ENCODE data around the gene VIPR1. TPM values are rescaled to one million over a fixed set of nuclear protein-coding genes. Genes with fewer than 3 reads are reported as not detected.

Gene VIPR1
- total and polyA plus RNA-seq, 4 donors: 3.2 to 14.0 (median 9.6) TPM

DNA sequence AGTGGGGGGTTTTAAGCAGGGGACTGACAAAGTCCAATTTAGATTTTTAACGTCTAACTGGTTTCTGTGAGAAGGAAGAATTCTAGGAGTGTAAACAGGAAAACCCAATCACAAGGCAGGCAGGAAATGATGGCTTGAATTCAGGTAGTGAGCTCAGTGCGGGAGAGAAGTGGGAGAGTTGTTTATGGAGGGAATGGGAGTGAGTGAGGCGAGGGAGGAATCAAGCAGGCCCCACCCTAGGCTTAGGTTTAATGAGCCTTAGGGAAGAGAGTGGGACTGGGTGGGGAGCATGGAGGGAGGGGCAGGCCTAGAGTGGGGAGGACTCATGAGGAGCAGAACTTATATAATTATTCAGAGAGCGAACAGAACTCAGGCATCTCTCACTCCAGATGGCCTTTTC lies 17.9 kb downstream of the VIPR1 start:
- 61% methylated on average over 4 of the region's 4 CpGs for WGBS, 2 donors
- DNase-seq: no peak
- H3K4me3 ChIP-seq (ENCODE audit: low read length in 2 of 2): no peak overlapping the region
- H3K27ac ChIP-seq (ENCODE audit: low read depth in 1 of 2, low read length in 2 of 2): no peak overlapping the region
- H3K27me3 ChIP-seq (ENCODE audit: control insufficient read depth in 1 of 2, insufficient read depth in 2 of 2, low read length in 1 of 2): no peaks in the 10 kb centered on the region
- ATAC-seq (ENCODE audit: low FRiP score): no peak
- peaks cover 0 to 5% of the 10 kb centered on the region in 2 donors for H3K4me1 ChIP-seq (ENCODE audit: control insufficient read depth in 1 of 2, insufficient read depth in 2 of 2, low read length in 2 of 2)
- intact Hi-C loops (cut with DNase I): no loop called here
- H3K36me3 ChIP-seq (ENCODE audit: control insufficient read depth in 1 of 2, insufficient read depth in 2 of 2, low read length in 1 of 2): no peaks in the 10 kb centered on the region
- no peaks in the 10 kb centered on the region for H3K9me3 ChIP-seq (ENCODE audit: control insufficient read depth, low read length)

DNA sequence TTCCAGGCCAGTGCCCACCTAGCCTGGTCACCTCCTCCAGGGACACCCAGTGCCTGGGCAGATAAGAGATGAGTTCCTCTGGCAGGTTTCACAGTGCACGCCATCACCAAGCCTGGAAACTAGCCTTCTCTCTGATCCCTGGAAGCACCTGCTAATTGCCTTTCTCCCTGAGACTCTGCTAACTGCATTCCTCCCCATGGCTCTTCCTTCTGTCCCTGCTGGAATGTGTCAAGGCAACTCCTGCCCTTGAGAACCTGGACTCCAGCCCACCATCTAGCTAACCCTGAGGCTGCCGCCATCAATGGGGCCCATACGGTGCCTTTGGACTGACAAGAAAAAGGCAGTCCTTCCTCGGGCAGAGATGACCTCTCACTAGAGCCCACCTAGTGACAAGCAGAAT lies 18.5 kb downstream of the VIPR1 start:
- Histone ChIP-seq H3K36me3 (ENCODE audit: control insufficient read depth in 1 of 2, insufficient read depth in 2 of 2, low read length in 1 of 2) (no peaks in the 10 kb centered on the region), H3K27ac (ENCODE audit: low read depth in 1 of 2, low read length in 2 of 2) (no peak overlapping the region), H3K9me3 (ENCODE audit: control insufficient read depth, low read length) (no peaks in the 10 kb centered on the region), H3K27me3 (ENCODE audit: control insufficient read depth in 1 of 2, insufficient read depth in 2 of 2, low read length in 1 of 2) (no peaks in the 10 kb centered on the region), H3K4me1 (ENCODE audit: control insufficient read depth in 1 of 2, insufficient read depth in 2 of 2, low read length in 2 of 2) (peaks cover 0 to 5% of the 10 kb centered on the region in 2 donors), H3K4me3 (ENCODE audit: low read length in 2 of 2) (no peak overlapping the region)
- DNase-seq (no peak), ATAC-seq (ENCODE audit: low FRiP score) (no peak)
- intact Hi-C loops (cut with DNase I): no loop called here
- 95% methylated on average over 4 of the region's 4 CpGs for WGBS, 2 donors

DNA sequence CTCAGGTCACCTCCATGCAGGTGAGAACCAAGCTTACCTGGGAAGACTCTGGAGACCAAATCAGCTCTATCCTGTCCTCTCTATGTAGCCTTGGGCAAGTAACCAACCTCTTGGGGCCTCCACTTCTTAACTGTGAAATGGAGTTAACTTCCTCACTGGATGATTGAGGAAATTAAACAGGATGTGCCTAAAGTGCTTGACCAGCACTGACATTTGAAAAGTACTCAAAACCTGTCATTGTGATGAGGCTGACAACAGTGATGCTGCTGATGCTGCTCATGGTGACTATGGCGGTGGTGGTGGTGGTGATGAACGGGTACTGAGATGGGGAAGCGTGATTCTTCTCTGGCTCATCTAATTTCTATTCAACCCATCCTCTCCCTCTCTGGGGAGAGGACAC lies 22.3 kb downstream of the VIPR1 start:
- DNase-seq: no peak
- Histone ChIP-seq H3K27me3 (ENCODE audit: control insufficient read depth in 1 of 2, insufficient read depth in 2 of 2, low read length in 1 of 2) (no peaks in the 10 kb centered on the region), H3K27ac (ENCODE audit: low read depth in 1 of 2, low read length in 2 of 2) (no peak overlapping the region), H3K36me3 (ENCODE audit: control insufficient read depth in 1 of 2, insufficient read depth in 2 of 2, low read length in 1 of 2) (no peaks in the 10 kb centered on the region), H3K4me3 (ENCODE audit: low read length in 2 of 2) (no peak overlapping the region), H3K9me3 (ENCODE audit: control insufficient read depth, low read length) (no peaks in the 10 kb centered on the region), H3K4me1 (ENCODE audit: control insufficient read depth in 1 of 2, insufficient read depth in 2 of 2, low read length in 2 of 2) (no peaks in the 10 kb centered on the region)
- intact Hi-C loops (cut with DNase I): no loop called here
- ATAC-seq (ENCODE audit: low FRiP score): no peak
- WGBS, 2 donors: 96% methylated on average over 3 of the region's 3 CpGs

GRCh38 chr3:42525212-42525611 lies 22.8 kb downstream of the VIPR1 start:
- intact Hi-C loops (cut with DNase I): no loop called here
- Histone ChIP-seq H3K4me1 (ENCODE audit: control insufficient read depth in 1 of 2, insufficient read depth in 2 of 2, low read length in 2 of 2) (no peaks in the 10 kb centered on the region), H3K4me3 (ENCODE audit: low read length in 2 of 2) (no peak overlapping the region), H3K27me3 (ENCODE audit: control insufficient read depth in 1 of 2, insufficient read depth in 2 of 2, low read length in 1 of 2) (no peaks in the 10 kb centered on the region), H3K9me3 (ENCODE audit: control insufficient read depth, low read length) (no peaks in the 10 kb centered on the region), H3K36me3 (ENCODE audit: control insufficient read depth in 1 of 2, insufficient read depth in 2 of 2, low read length in 1 of 2) (no peaks in the 10 kb centered on the region), H3K27ac (ENCODE audit: low read depth in 1 of 2, low read length in 2 of 2) (no peak overlapping the region)
- 90 to 93% methylated on average over 4 of the region's 4 CpGs for WGBS, 2 donors
- ATAC-seq (ENCODE audit: low FRiP score): no peak
- no peak for DNase-seq

DNA sequence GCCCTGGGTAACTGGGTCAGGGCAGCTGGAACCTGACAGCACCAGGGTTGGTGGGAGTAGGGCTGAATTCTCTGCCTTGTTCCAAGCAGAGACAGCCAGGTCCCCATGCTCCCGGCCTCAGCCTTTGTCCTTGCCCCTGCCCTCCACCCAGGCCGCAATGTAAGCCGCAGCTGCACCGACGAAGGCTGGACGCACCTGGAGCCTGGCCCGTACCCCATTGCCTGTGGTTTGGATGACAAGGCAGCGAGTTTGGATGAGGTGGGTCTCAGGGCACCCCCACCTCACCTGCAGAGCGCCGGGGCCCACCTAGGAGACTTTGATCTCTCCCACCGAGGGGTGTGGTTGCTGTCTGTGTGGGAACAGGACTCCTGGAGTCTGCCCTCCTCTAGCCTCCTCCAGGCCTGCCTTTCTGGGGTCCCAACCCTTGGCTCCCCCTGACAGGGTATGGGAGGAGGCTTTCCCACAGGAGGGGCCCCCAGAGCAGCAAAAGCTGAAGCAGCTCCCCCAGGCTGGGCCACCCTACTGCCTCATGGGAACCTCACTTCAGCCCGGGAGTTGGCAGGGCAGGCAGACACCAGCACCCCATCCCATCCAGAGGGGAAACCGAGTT lies 23.4 kb downstream of the VIPR1 start:
- H3K9me3 ChIP-seq (ENCODE audit: control insufficient read depth, low read length): no peaks in the 10 kb centered on the region
- no peaks in the 10 kb centered on the region for H3K36me3 ChIP-seq (ENCODE audit: control insufficient read depth in 1 of 2, insufficient read depth in 2 of 2, low read length in 1 of 2)
- ATAC-seq (ENCODE audit: low FRiP score): no peak
- H3K4me1 ChIP-seq (ENCODE audit: control insufficient read depth in 1 of 2, insufficient read depth in 2 of 2, low read length in 2 of 2): no peaks in the 10 kb centered on the region
- H3K27me3 ChIP-seq (ENCODE audit: control insufficient read depth in 1 of 2, insufficient read depth in 2 of 2, low read length in 1 of 2): no peaks in the 10 kb centered on the region
- H3K4me3 ChIP-seq (ENCODE audit: low read length in 2 of 2): no peak overlapping the region
- 93 to 94% methylated on average over 13 of the region's 13 CpGs for WGBS, 2 donors
- DNase-seq: no peak
- no peak overlapping the region for H3K27ac ChIP-seq (ENCODE audit: low read depth in 1 of 2, low read length in 2 of 2)
- intact Hi-C loops (cut with DNase I): no loop called here

DNA sequence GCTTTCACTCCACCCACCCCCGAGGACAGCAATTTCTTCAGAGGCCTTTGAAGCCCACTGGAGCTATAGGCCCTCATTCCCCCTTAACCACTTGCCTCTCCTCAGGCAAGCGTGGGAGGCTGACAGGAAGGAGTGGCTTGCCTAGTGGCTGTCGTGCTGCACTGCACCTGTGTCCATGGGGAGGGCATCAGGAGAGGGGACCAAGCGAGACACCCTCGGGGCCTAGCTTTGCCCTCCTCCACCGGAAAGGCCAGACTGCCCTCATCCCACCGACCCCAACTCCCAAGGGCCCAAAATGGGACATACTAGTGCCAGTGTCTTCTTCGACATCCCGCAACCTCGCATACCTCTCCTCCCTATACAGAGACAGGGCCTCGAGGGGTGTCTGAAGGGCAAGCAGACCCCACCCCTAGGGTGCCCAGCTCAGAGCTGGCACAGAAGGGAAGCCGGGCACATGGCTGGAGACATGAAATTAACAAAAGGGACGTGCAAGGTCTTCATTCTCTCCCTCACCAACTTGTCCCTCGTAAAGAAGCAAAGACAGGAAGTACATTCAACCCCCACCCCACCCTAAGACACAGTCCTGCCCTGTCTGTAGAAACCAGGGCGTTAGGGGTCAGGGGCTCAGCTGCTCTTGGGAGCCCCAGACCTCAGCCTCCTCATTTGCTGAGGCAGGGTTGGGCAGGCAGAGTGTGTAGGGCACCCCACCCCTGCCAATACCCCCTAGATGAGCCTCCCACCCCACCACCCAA lies 24.3 kb downstream of the VIPR1 start:
- no peak overlapping the region for H3K27ac ChIP-seq (ENCODE audit: low read depth in 1 of 2, low read length in 2 of 2)
- no peaks in the 10 kb centered on the region for H3K27me3 ChIP-seq (ENCODE audit: control insufficient read depth in 1 of 2, insufficient read depth in 2 of 2, low read length in 1 of 2)
- intact Hi-C loops (cut with DNase I): no loop called here
- WGBS, 2 donors: 89 to 90% methylated on average over 14 to 15 of the region's 15 CpGs
- H3K9me3 ChIP-seq (ENCODE audit: control insufficient read depth, low read length): no peaks in the 10 kb centered on the region
- H3K4me3 ChIP-seq (ENCODE audit: low read length in 2 of 2): no peak overlapping the region
- ATAC-seq (ENCODE audit: low FRiP score) (no peak), DNase-seq (no peak)
- no peaks in the 10 kb centered on the region for H3K4me1 ChIP-seq (ENCODE audit: control insufficient read depth in 1 of 2, insufficient read depth in 2 of 2, low read length in 2 of 2)
- no peaks in the 10 kb centered on the region for H3K36me3 ChIP-seq (ENCODE audit: control insufficient read depth in 1 of 2, insufficient read depth in 2 of 2, low read length in 1 of 2)

GRCh38 chr3:42527368-42527917 lies 25.0 kb downstream of the VIPR1 start:
- Histone ChIP-seq H3K27ac (ENCODE audit: low read depth in 1 of 2, low read length in 2 of 2) (no peak overlapping the region), H3K4me3 (ENCODE audit: low read length in 2 of 2) (no peak overlapping the region), H3K4me1 (ENCODE audit: control insufficient read depth in 1 of 2, insufficient read depth in 2 of 2, low read length in 2 of 2) (no peaks in the 10 kb centered on the region), H3K27me3 (ENCODE audit: control insufficient read depth in 1 of 2, insufficient read depth in 2 of 2, low read length in 1 of 2) (no peaks in the 10 kb centered on the region), H3K9me3 (ENCODE audit: control insufficient read depth, low read length) (no peaks in the 10 kb centered on the region), H3K36me3 (ENCODE audit: control insufficient read depth in 1 of 2, insufficient read depth in 2 of 2, low read length in 1 of 2) (no peaks in the 10 kb centered on the region)
- DNase-seq: no peak
- intact Hi-C loops (cut with DNase I): no loop called here
- 91 to 93% methylated on average over 11 of the region's 11 CpGs for WGBS, 2 donors
- ATAC-seq (ENCODE audit: low FRiP score): no peak

DNA sequence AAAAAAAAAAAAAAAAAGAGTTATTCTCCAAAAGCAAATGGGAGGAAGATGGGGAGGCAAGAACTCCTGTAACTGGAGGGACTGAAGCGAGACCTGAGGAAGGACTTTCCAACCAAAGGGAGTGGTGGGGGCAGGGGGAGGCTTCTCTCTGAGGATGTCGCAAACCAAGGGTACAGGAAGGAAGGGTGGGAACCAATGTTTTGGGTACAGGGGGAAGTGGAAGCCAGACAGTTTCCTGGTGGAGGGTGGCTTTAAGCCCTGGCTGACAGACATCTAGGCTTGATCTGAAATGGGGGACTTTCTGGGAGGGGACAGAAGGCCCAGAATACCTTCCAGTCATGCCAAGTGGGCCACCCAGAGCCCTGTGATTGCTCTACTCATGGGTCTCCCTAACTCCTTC lies 27.0 kb downstream of the VIPR1 start:
- no peak overlapping the region for H3K4me3 ChIP-seq (ENCODE audit: low read length in 2 of 2)
- ATAC-seq (ENCODE audit: low FRiP score) (no peak), DNase-seq (peak in 1 of 2 donors; percentile 16)
- no peak overlapping the region for H3K27ac ChIP-seq (ENCODE audit: low read depth in 1 of 2, low read length in 2 of 2)
- no peaks in the 10 kb centered on the region for H3K9me3 ChIP-seq (ENCODE audit: control insufficient read depth, low read length)
- H3K4me1 ChIP-seq (ENCODE audit: control insufficient read depth in 1 of 2, insufficient read depth in 2 of 2, low read length in 2 of 2): no peaks in the 10 kb centered on the region
- H3K27me3 ChIP-seq (ENCODE audit: control insufficient read depth in 1 of 2, insufficient read depth in 2 of 2, low read length in 1 of 2): no peaks in the 10 kb centered on the region
- intact Hi-C loops (cut with DNase I): no loop called here
- 95 to 96% methylated on average over 2 of the region's 2 CpGs for WGBS, 2 donors
- no peaks in the 10 kb centered on the region for H3K36me3 ChIP-seq (ENCODE audit: control insufficient read depth in 1 of 2, insufficient read depth in 2 of 2, low read length in 1 of 2)

- Histone ChIP-seq H3K27ac (ENCODE audit: low read depth in 1 of 2, low read length in 2 of 2) (no peak overlapping the region), H3K4me1 (ENCODE audit: control insufficient read depth in 1 of 2, insufficient read depth in 2 of 2, low read length in 2 of 2) (no peaks in the 10 kb centered on the region), H3K9me3 (ENCODE audit: control insufficient read depth, low read length) (no peaks in the 10 kb centered on the region), H3K36me3 (ENCODE audit: control insufficient read depth in 1 of 2, insufficient read depth in 2 of 2, low read length in 1 of 2) (no peaks in the 10 kb centered on the region), H3K4me3 (ENCODE audit: low read length in 2 of 2) (no peak overlapping the region), H3K27me3 (ENCODE audit: control insufficient read depth in 1 of 2, insufficient read depth in 2 of 2, low read length in 1 of 2) (no peaks in the 10 kb centered on the region)
- DNase-seq: peak in 1 of 2 donors; percentile 11
- intact Hi-C loops (cut with DNase I): no loop called here
- no peak for ATAC-seq (ENCODE audit: low FRiP score)
Measured at GRCh38 chr3:42530073-42530472, 27.6 kb downstream of the VIPR1 start.
